H1 (cell line): ENCODE measurements around the gene HSD11B1L. TPM values are rescaled to one million over a fixed set of nuclear protein-coding genes. Genes with fewer than 3 reads are reported as not detected.

Experiments used
- CHD7 ChIP-seq: fragments of 300-600 bp; sonication (generic); IDR thresholded peaks from 2 replicates; pipeline ENCODE4 v1.7.1; 2012; ENCODE audit warnings: low read length, moderate library complexity, mild to moderate bottlenecking, inconsistent platforms; ENCODE audit not compliant: insufficient replicate concordance
- SRF ChIP-seq: IDR thresholded peaks from 2 replicates; pipeline ENCODE4 v1.6.1; 2011; ENCODE audit warnings: mild to moderate bottlenecking, low read depth, low read length, moderate library complexity
- polyA plus RNA-seq, 7 experiments: library from polyadenylated mRNA; depleted of rRNA in 3 of 7; stranded (reverse) in 5 of 7; unstranded in 2 of 7; fragments of >200 nt in 5 of 7; fragments of 200-250 nt in 2 of 7; gene quantifications; 1 replicate in 5 of 7; 2 replicates in 1 of 7; 4 replicates in 1 of 7; pipeline versions ENCODE4 v1.2.1 to v1.2.3, GENCODE V29; 2011 to 2013; ENCODE audit warnings: missing spikeins in 2 of 7, mixed read lengths in 2 of 7
- total RNA-seq: library from RNA; stranded (reverse); fragmentation: NEBNext Ultra II Directional; extraction: Animal tissue kit (Norgen Biotek cat#: 25700); gene quantifications from 2 replicates; pipeline ENCODE4 v1.2.1, GENCODE V29; 2021
- TF ChIP-seq, protein P1 (sequence below): IDR thresholded peaks from 2 replicates; pipeline ENCODE4 v1.6.1; 2012; ENCODE audit warnings: low read length, inconsistent platforms

HSD11B1L gene
- total and polyA plus RNA-seq, 2 of the 8 experiments (the other 6 are each of a cell fraction or from before 2014, with no cell fraction given), result 8.2 to 20.6 TPM

DNA sequence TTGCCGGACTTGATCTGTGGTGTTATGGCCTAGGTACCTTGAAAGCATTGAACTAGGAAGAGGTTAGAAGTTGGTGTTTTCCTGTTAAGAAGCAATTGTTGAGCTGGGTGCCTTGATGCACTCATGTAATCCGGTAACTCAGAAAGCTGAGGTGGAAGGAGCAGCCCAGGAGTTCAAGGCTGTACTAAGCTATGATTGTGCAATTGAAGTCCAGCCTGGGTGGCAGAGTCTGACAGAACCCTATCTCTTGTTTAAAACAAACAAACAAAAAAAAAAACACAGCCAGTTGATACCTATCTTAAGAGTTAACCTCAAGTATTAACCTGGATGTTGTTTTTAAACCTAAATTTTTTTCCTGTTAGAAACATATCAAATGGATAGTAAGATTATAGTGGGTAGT, 38.6 kb upstream of the HSD11B1L start (continued):
- TF ChIP-seq CHD7, result no peak
- TF ChIP-seq, protein P1, sequence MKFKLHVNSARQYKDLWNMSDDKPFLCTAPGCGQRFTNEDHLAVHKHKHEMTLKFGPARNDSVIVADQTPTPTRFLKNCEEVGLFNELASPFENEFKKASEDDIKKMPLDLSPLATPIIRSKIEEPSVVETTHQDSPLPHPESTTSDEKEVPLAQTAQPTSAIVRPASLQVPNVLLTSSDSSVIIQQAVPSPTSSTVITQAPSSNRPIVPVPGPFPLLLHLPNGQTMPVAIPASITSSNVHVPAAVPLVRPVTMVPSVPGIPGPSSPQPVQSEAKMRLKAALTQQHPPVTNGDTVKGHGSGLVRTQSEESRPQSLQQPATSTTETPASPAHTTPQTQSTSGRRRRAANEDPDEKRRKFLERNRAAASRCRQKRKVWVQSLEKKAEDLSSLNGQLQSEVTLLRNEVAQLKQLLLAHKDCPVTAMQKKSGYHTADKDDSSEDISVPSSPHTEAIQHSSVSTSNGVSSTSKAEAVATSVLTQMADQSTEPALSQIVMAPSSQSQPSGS, result no peak
- no peak for TF ChIP-seq SRF
- TF ChIP-seq, all 59 proteins: peak for 0
